Kidney (tissue), 14 donors: Measurements from ENCODE around the gene SLAMF9. TPM values are rescaled to one million over a fixed set of nuclear protein-coding genes. Genes with fewer than 3 reads are reported as not detected.

Experiments used
- DNase-seq, 5 donors: peaks; one replicate each; pipeline ENCODE4 v3.0.0-alpha.2; 2013 to 2020
- FAIRE-seq: peaks from 2 replicates; lab custom pipeline; 2012; peaks lifted over from hg19 to GRCh38; lab: Jason Lieb, UNC
- H3K27ac ChIP-seq, 2 donors: one replicate each; pipeline ENCODE4 v1.7.0; 2013; ENCODE audit warnings: low read depth in 2 of 2, low read length in 2 of 2, inconsistent platforms in 1 of 2
- H3K27me3 ChIP-seq: one replicate; pipeline ENCODE4 v1.7.1; 2013; ENCODE audit warnings: low read length, inconsistent platforms; ENCODE audit not compliant: control insufficient read depth, insufficient read depth
- H3K36me3 ChIP-seq, 3 donors: one replicate each; pipeline versions ENCODE4 v1.7.0 to v1.7.1; 2013; ENCODE audit warnings: low read length in 3 of 3, control low read depth in 1 of 3, inconsistent platforms in 1 of 3; ENCODE audit not compliant: insufficient read depth in 3 of 3, control insufficient read depth in 2 of 3
- H3K4me1 ChIP-seq, 3 donors: one replicate each; pipeline versions ENCODE4 v1.7.0 to v1.7.1; 2013; ENCODE audit warnings: low read length in 3 of 3, inconsistent platforms in 1 of 3, low read depth in 1 of 3; ENCODE audit not compliant: control insufficient read depth in 2 of 3, insufficient read depth in 2 of 3
- H3K4me3 ChIP-seq, 3 donors: one replicate each; pipeline versions ENCODE4 v1.7.0 to v1.8.1; 2013; ENCODE audit warnings: low read length in 3 of 3, control low read depth in 1 of 3, inconsistent platforms in 1 of 3
- H3K9ac ChIP-seq, 3 donors: one replicate each; pipeline versions ENCODE4 v1.7.0 to v1.7.1; 2013; ENCODE audit warnings: low read length in 3 of 3, control low read depth in 1 of 3, inconsistent platforms in 1 of 3
- H3K9me3 ChIP-seq, 3 donors: one replicate each; pipeline versions ENCODE4 v1.7.0 to v1.7.1; 2013; ENCODE audit warnings: low read length in 3 of 3, control low read depth in 1 of 3, inconsistent platforms in 1 of 3; ENCODE audit not compliant: control insufficient read depth in 2 of 3, insufficient read depth in 1 of 3
- intact Hi-C: fragments of 100-400 bp; cut with DNase I; formaldehyde crosslinking; loops from one replicate; pipeline ENCODE4 v1.11.1; 2022
- polyA plus RNA-seq: library from polyadenylated mRNA; stranded (reverse); fragments of 350-450 nt; fragmentation: Illumina TruSeq; extraction: RNeasy Lipid Tissue Mini Kit (QIAGEN cat#74804); gene quantifications from one replicate; pipeline ENCODE4 v1.2.3, GENCODE V29; 2014; ENCODE audit warnings: low read depth, low replicate concordance; ENCODE audit not compliant: insufficient read depth
- total RNA-seq: library from RNA; stranded (reverse); fragmentation: NEBNext Ultra II Directional; extraction: Animal tissue kit (Norgen Biotek cat#: 25700); gene quantifications from one replicate; pipeline ENCODE4 v1.2.1, GENCODE V29; 2021
- TF ChIP-seq, protein P1 (sequence below): IDR thresholded peaks from 3 replicates; pipeline ENCODE4 v1.5.1; 2012; ENCODE audit warnings: mild to moderate bottlenecking, moderate library complexity, borderline replicate concordance; ENCODE audit not compliant: insufficient read depth; ENCODE audit errors: extremely low read depth
- donor health status: control.
- donor health status: control.
- donor health status: control.
- donor health status: control.
- donor health status: control.
- donor health status: DM: yes; HTN: yes; CAD: no.
- donor health status: Normal renal cell carcinoma (clear cell type).

Gene SLAMF9
- total and polyA plus RNA-seq, 2 donors from 2014 or later: not detected

DNA sequence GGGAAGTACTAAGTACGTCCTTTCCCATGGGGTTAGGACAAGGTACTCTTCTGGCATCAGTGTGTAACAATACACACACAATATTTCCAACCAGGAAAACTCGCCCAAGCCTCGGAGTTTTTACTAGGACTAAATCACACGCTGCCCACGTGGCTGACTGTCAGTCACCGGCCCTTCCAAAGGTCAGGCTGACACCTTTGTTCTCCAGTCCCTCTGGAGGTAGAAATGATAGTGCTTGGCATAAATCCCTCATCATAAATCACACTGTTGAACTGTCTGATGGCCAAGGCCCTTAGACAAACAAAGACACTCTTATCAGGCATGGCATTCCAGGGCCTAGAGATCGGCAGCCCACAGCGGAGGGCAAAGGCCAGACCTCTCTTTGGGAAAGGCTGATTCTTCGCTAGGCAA lies 16.9 kb upstream of the SLAMF9 start:
- H3K27ac ChIP-seq: no peak overlapping the region
- intact Hi-C loops: no loop called here
- DNase-seq (no peak), FAIRE-seq (no peak)
- no peaks in the 10 kb centered on the region for H3K9me3 ChIP-seq
- TF ChIP-seq, protein P1, sequence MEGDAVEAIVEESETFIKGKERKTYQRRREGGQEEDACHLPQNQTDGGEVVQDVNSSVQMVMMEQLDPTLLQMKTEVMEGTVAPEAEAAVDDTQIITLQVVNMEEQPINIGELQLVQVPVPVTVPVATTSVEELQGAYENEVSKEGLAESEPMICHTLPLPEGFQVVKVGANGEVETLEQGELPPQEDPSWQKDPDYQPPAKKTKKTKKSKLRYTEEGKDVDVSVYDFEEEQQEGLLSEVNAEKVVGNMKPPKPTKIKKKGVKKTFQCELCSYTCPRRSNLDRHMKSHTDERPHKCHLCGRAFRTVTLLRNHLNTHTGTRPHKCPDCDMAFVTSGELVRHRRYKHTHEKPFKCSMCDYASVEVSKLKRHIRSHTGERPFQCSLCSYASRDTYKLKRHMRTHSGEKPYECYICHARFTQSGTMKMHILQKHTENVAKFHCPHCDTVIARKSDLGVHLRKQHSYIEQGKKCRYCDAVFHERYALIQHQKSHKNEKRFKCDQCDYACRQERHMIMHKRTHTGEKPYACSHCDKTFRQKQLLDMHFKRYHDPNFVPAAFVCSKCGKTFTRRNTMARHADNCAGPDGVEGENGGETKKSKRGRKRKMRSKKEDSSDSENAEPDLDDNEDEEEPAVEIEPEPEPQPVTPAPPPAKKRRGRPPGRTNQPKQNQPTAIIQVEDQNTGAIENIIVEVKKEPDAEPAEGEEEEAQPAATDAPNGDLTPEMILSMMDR: no peak
- no peaks in the 10 kb centered on the region for H3K36me3 ChIP-seq
- no peak overlapping the region for H3K4me3 ChIP-seq
- no peaks in the 10 kb centered on the region for H3K4me1 ChIP-seq
- H3K9ac ChIP-seq: no peak overlapping the region
- no peaks in the 10 kb centered on the region for H3K27me3 ChIP-seq

DNA sequence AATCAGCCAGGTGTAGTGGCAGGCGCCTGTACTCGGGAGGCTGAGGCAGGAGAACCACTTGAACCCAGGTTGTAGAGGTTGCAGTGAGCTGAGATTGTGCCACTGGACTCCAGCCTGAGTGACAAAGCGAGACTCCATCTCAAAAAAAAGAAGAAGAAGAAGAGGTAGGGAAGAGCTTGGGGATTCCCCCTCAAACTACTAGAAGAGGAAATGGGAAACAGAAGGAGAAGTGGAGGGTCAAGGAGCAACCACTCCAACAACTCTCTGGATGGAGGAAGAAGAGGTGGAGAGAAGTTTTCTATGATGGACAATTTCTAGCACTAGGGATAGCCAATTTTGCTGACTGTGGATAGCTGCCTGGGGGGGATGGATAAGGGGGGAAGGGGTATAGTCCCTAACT lies 14.9 kb upstream of the SLAMF9 start:
- no peak for DNase-seq
- H3K27me3 ChIP-seq: no peaks in the 10 kb centered on the region
- TF ChIP-seq, protein P1: no peak
- intact Hi-C loops: no loop called here
- no peaks in the 10 kb centered on the region for H3K4me1 ChIP-seq
- H3K9ac ChIP-seq: no peak overlapping the region
- no peak overlapping the region for H3K4me3 ChIP-seq
- H3K9me3 ChIP-seq: no peaks in the 10 kb centered on the region
- no peaks in the 10 kb centered on the region for H3K36me3 ChIP-seq
- FAIRE-seq: no peak
- H3K27ac ChIP-seq: no peak overlapping the region

DNA sequence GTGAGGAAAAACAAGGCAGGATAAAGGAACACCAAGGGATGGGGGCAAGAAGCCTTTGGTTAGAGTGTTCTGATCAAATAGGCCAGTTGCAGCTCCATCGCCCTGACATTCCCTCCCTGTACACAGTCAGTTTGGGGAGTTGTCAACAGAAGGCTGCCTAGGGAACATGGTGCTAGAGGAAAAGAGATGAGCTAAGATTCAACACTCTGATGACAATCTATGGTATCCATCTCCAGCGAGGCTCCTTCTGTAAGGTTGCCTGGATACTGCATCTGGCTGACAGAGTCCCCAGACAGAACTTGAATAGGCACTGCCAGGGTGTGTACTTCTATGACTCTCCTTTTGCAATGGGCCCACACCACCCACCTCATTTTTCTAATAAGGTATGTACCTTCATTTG lies 11.2 kb upstream of the SLAMF9 start:
- H3K36me3 ChIP-seq: no peaks in the 10 kb centered on the region
- TF ChIP-seq, protein P1: no peak
- no peak for DNase-seq
- H3K4me3 ChIP-seq: no peak overlapping the region
- intact Hi-C loops: no loop called here
- no peak overlapping the region for H3K9ac ChIP-seq
- H3K27me3 ChIP-seq: no peaks in the 10 kb centered on the region
- no peaks in the 10 kb centered on the region for H3K9me3 ChIP-seq
- no peaks in the 10 kb centered on the region for H3K4me1 ChIP-seq
- H3K27ac ChIP-seq: no peak overlapping the region
- FAIRE-seq: no peak

DNA sequence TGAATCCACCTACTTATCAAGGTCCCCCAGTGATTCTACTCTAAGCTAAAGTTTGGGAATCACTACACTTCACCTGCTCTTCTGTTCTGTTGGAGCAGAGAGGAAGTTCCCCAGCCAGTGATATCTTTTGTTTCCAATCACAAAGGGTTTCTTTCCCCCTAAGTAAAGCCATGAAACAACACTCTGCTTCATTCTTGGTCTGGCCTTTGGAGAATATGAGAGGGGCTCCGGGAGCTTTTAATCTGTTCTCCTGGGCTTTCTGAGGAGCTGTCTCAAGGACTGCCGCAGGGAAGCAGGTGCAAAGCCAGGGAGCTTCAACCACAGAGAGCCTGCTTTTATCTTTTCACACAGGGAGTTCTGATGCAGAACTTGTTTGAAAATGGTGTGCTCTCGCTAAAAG lies 10.1 kb upstream of the SLAMF9 start:
- FAIRE-seq: no peak
- no peak for DNase-seq
- H3K9me3 ChIP-seq: no peaks in the 10 kb centered on the region
- H3K4me1 ChIP-seq: no peaks in the 10 kb centered on the region
- H3K9ac ChIP-seq: no peak overlapping the region
- H3K4me3 ChIP-seq: no peak overlapping the region
- H3K27me3 ChIP-seq: no peaks in the 10 kb centered on the region
- H3K27ac ChIP-seq: no peak overlapping the region
- TF ChIP-seq, protein P1: no peak
- intact Hi-C loops: no loop called here
- H3K36me3 ChIP-seq: no peaks in the 10 kb centered on the region
